NT2/D1 (cell line): ENCODE results near the gene CHMP4B.

Source experiments
- SUZ12 ChIP-seq: IDR thresholded peaks from 2 replicates; pipeline ENCODE4 v1.6.1; 2011; ENCODE audit not compliant: insufficient read length, insufficient read depth; ENCODE audit errors: extremely low read depth
- YY1 ChIP-seq: IDR thresholded peaks from 2 replicates; pipeline ENCODE4 v1.6.1; 2011; ENCODE audit not compliant: insufficient read length, insufficient read depth
- ZNF274 ChIP-seq: IDR thresholded peaks from 2 replicates; pipeline ENCODE4 v1.6.1; 2011; ENCODE audit warnings: mild to moderate bottlenecking, low read depth, low read length

- TF ChIP-seq YY1 = no peak
- no peak for TF ChIP-seq SUZ12
- TF ChIP-seq ZNF274 = no peak
Measured at GRCh38 chr20:33853507-33853813, 42.3 kb downstream of the CHMP4B start.
